GM23338 (cell line): ENCODE results near the gene PECR. TPM values are rescaled to one million over a fixed set of nuclear protein-coding genes. Genes with fewer than 3 reads are reported as not detected.

Source experiments
- ATAC-seq: fragments of 200-7000 bp; cut with Tn5 transposase; 3 replicates; pipeline ENCODE4 v1.9.1; 2020
- DNase-seq: peaks from one replicate; pipeline ENCODE4 v3.0.0-alpha.2; 2015; ENCODE audit warnings: low spot score
- H2AFZ ChIP-seq: fragments of 200-600 bp; sonication (generic); 2 replicates; pipeline ENCODE4 v1.8.0; 2016; ENCODE audit warnings: antibody characterized with exemption, mild to moderate bottlenecking, moderate library complexity
- H3F3A ChIP-seq: fragments of 200-600 bp; sonication (generic); replicated peaks from 2 replicates; pipeline ENCODE4 v1.8.0; 2017; ENCODE audit warnings: antibody characterized with exemption, mixed run types, low read depth
- H3K27ac ChIP-seq: fragments of 200-600 bp; sonication (generic); 2 replicates; pipeline ENCODE4 v1.6.1; 2016; ENCODE audit warnings: low read depth
- H3K27me3 ChIP-seq: fragments of 200-600 bp; sonication (generic); 2 replicates; pipeline ENCODE4 v1.8.0; 2016; ENCODE audit warnings: mild to moderate bottlenecking, mixed run types, moderate library complexity; ENCODE audit not compliant: insufficient read depth
- H3K36me3 ChIP-seq: fragments of 200-600 bp; sonication (generic); 2 replicates; pipeline ENCODE4 v1.8.0; 2016; ENCODE audit warnings: mild to moderate bottlenecking; ENCODE audit not compliant: insufficient read depth
- H3K4me1 ChIP-seq: fragments of 200-600 bp; sonication (generic); 2 replicates; pipeline ENCODE4 v1.8.0; 2016; ENCODE audit warnings: mild to moderate bottlenecking, moderate library complexity; ENCODE audit not compliant: insufficient read depth
- H3K4me2 ChIP-seq: fragments of 200-600 bp; sonication (generic); 2 replicates; pipeline ENCODE4 v1.7.1; 2017; ENCODE audit warnings: mixed run types
- H3K4me3 ChIP-seq: fragments of 200-600 bp; sonication (generic); 2 replicates; pipeline ENCODE4 v1.6.1; 2016; ENCODE audit warnings: mixed run types
- H3K79me2 ChIP-seq: fragments of 200-600 bp; sonication (generic); replicated peaks from 2 replicates; pipeline ENCODE4 v1.8.0; 2017; ENCODE audit warnings: mild to moderate bottlenecking; ENCODE audit not compliant: insufficient read depth
- H3K9me2 ChIP-seq: fragments of 200-600 bp; sonication (generic); 2 replicates; pipeline ENCODE4 v1.8.0; 2017; ENCODE audit not compliant: insufficient read depth
- H4K20me1 ChIP-seq: fragments of 200-600 bp; sonication (generic); replicated peaks from 2 replicates; pipeline ENCODE4 v1.8.0; 2017; ENCODE audit warnings: mild to moderate bottlenecking; ENCODE audit not compliant: insufficient read depth
- H3K27ac Mint-ChIP-seq: 2 replicates; pipeline ENCODE4 v1.8.0; 2020; ENCODE audit warnings: inconsistent platforms, mild to moderate bottlenecking, moderate library complexity, mixed read lengths
- H3K27me3 Mint-ChIP-seq: 3 replicates; pipeline ENCODE4 v1.8.0; 2022; ENCODE audit warnings: low read depth, mild to moderate bottlenecking, moderate library complexity, mixed read lengths, inconsistent platforms; ENCODE audit not compliant: insufficient read depth, poor library complexity
- H3K36me3 Mint-ChIP-seq: 3 replicates; pipeline ENCODE4 v1.8.0; 2021; ENCODE audit warnings: low read depth, mild to moderate bottlenecking, inconsistent platforms, moderate library complexity, mixed read lengths
- H3K4me1 Mint-ChIP-seq: 3 replicates; pipeline ENCODE4 v1.8.0; 2020; ENCODE audit warnings: mild to moderate bottlenecking, inconsistent platforms, mixed read lengths
- H3K4me3 Mint-ChIP-seq: 3 replicates; pipeline ENCODE4 v1.8.0; 2021; ENCODE audit warnings: moderate library complexity, mild to moderate bottlenecking, inconsistent platforms, mixed read lengths
- H3K9me3 Mint-ChIP-seq: 3 replicates; pipeline ENCODE4 v1.8.0; 2020; ENCODE audit warnings: moderate library complexity, mild to moderate bottlenecking, inconsistent platforms, mixed read lengths
- CREB1 ChIP-seq: fragments of 250-450 bp; sonication (Bioruptor Pico); IDR thresholded peaks from 2 replicates; pipeline ENCODE4 v1.5.0; 2020; ENCODE audit warnings: low read depth, mild to moderate bottlenecking, moderate library complexity
- EZH2 ChIP-seq: fragments of 200-600 bp; sonication (generic); IDR thresholded peaks from one replicate; pipeline ENCODE4 v1.8.0; 2017; ENCODE audit warnings: antibody characterized with exemption, mild to moderate bottlenecking, low read depth; ENCODE audit not compliant: unreplicated experiment
- EZH2phosphoT487 ChIP-seq: fragments of 200-600 bp; sonication (generic); IDR thresholded peaks from one replicate; pipeline ENCODE4 v1.8.1; 2018; ENCODE audit warnings: antibody characterized with exemption; ENCODE audit not compliant: unreplicated experiment
- JUNB ChIP-seq: IDR thresholded peaks from one replicate; pipeline ENCODE4 v1.6.1; 2016; ENCODE audit warnings: antibody characterized with exemption; ENCODE audit not compliant: unreplicated experiment
- NANOG ChIP-seq: IDR thresholded peaks from 2 replicates; pipeline ENCODE4 v1.6.1; 2016; ENCODE audit warnings: antibody characterized with exemption, borderline replicate concordance
- POLR2AphosphoS5 ChIP-seq: IDR thresholded peaks from 2 replicates; pipeline ENCODE4 v1.6.1; 2016; ENCODE audit warnings: antibody characterized with exemption, low read depth
- STAT1 ChIP-seq: IDR thresholded peaks from one replicate; pipeline ENCODE4 v1.6.1; 2016; ENCODE audit warnings: antibody characterized with exemption; ENCODE audit not compliant: unreplicated experiment
- ZNF114 ChIP-seq: fragments of 250-450 bp; sonication (Bioruptor Pico); IDR thresholded peaks from 2 replicates; pipeline ENCODE4 v1.5.0; 2020; ENCODE audit warnings: mild to moderate bottlenecking, moderate library complexity
- ZNF331 ChIP-seq: fragments of 250-450 bp; sonication (Bioruptor Pico); IDR thresholded peaks from 2 replicates; pipeline ENCODE4 v1.5.0; 2020; ENCODE audit warnings: low read depth, mild to moderate bottlenecking, moderate library complexity
- ZNF462 ChIP-seq: fragments of 250-450 bp; sonication (Bioruptor Pico); IDR thresholded peaks from 2 replicates; pipeline ENCODE4 v1.5.0; 2020; ENCODE audit warnings: mild to moderate bottlenecking, moderate library complexity
- polyA plus RNA-seq: library from polyadenylated mRNA; unstranded; fragments of >200 nt; fragmentation: Nextera tagmentation; extraction: Ambion mirVana; gene quantifications from 2 replicates; pipeline ENCODE4 v1.2.1, GENCODE V29; 2016
- total RNA-seq: library from RNA; depleted of rRNA; stranded (reverse); fragments of >200 nt; shearing (Covaris generic); gene quantifications from 2 replicates; pipeline ENCODE4 v1.2.3, GENCODE V29; 2014
- TF ChIP-seq, protein P1 (sequence below): IDR thresholded peaks from one replicate; pipeline ENCODE4 v1.6.1; 2018; ENCODE audit warnings: antibody characterized with exemption; ENCODE audit not compliant: unreplicated experiment
- TF ChIP-seq, protein P2 (sequence below), 2 experiments: fragments of 200-600 bp in 1 of 2; sonication (generic) in 1 of 2; conservative IDR thresholded peaks; 2 replicates each; pipeline versions ENCODE4 v1.5.1 to v1.6.1; 2016 to 2017; ENCODE audit warnings: antibody characterized with exemption in 2 of 2, low read depth in 2 of 2, mild to moderate bottlenecking in 2 of 2, moderate library complexity in 1 of 2
- TF ChIP-seq, protein P3 (sequence below): IDR thresholded peaks from 2 replicates; pipeline ENCODE4 v1.6.1; 2016; ENCODE audit warnings: antibody characterized with exemption

The PECR gene
- total and polyA plus RNA-seq, 2 experiments from 2014 or later, result 12.1 to 15.5 TPM

DNA sequence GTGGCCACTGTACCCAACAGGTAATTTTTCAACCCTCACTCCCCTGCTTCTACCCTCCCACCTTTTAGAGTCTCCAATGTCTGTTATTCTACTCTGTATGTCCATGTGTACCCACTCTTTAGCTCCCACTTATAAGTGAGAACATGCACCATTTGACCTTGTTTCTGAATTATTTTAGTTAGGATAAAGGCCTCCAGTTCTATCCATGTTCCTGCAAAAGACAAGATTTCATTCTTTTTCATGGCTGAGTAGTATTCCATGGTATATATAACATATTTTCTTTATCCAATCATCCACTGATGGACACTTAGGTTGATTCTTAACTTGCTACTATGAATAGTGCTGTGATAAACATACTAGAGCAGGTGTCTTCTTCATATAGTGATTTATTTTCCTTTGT, 9.1 kb downstream of the PECR start:
- no peaks in the 10 kb centered on the region; the same call in 2 of the 3 replicates for H3K9me3 Mint-ChIP-seq
- DNase-seq, result no peak

More for the DNA sequence above, 9.1 kb downstream of the PECR start:
- H3K79me2 ChIP-seq, result no peaks in the 10 kb centered on the region; the same call in 1 of the 2 replicates
- H3K4me3 Mint-ChIP-seq, result no peak overlapping the region
- no peaks in the 10 kb centered on the region for H3F3A ChIP-seq
- no peak for TF ChIP-seq CREB1 (CRISPR knock-in tag)
- no peak for TF ChIP-seq EZH2
- no peak for TF ChIP-seq ZNF114 (CRISPR knock-in tag)
- TF ChIP-seq, protein P1, sequence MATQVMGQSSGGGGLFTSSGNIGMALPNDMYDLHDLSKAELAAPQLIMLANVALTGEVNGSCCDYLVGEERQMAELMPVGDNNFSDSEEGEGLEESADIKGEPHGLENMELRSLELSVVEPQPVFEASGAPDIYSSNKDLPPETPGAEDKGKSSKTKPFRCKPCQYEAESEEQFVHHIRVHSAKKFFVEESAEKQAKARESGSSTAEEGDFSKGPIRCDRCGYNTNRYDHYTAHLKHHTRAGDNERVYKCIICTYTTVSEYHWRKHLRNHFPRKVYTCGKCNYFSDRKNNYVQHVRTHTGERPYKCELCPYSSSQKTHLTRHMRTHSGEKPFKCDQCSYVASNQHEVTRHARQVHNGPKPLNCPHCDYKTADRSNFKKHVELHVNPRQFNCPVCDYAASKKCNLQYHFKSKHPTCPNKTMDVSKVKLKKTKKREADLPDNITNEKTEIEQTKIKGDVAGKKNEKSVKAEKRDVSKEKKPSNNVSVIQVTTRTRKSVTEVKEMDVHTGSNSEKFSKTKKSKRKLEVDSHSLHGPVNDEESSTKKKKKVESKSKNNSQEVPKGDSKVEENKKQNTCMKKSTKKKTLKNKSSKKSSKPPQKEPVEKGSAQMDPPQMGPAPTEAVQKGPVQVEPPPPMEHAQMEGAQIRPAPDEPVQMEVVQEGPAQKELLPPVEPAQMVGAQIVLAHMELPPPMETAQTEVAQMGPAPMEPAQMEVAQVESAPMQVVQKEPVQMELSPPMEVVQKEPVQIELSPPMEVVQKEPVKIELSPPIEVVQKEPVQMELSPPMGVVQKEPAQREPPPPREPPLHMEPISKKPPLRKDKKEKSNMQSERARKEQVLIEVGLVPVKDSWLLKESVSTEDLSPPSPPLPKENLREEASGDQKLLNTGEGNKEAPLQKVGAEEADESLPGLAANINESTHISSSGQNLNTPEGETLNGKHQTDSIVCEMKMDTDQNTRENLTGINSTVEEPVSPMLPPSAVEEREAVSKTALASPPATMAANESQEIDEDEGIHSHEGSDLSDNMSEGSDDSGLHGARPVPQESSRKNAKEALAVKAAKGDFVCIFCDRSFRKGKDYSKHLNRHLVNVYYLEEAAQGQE, result no peak
- no peak for TF ChIP-seq POLR2AphosphoS5
- no peak for TF ChIP-seq ZNF331 (CRISPR knock-in tag)
- no peak for TF ChIP-seq ZNF462 (CRISPR knock-in tag)
- TF ChIP-seq, protein P2, sequence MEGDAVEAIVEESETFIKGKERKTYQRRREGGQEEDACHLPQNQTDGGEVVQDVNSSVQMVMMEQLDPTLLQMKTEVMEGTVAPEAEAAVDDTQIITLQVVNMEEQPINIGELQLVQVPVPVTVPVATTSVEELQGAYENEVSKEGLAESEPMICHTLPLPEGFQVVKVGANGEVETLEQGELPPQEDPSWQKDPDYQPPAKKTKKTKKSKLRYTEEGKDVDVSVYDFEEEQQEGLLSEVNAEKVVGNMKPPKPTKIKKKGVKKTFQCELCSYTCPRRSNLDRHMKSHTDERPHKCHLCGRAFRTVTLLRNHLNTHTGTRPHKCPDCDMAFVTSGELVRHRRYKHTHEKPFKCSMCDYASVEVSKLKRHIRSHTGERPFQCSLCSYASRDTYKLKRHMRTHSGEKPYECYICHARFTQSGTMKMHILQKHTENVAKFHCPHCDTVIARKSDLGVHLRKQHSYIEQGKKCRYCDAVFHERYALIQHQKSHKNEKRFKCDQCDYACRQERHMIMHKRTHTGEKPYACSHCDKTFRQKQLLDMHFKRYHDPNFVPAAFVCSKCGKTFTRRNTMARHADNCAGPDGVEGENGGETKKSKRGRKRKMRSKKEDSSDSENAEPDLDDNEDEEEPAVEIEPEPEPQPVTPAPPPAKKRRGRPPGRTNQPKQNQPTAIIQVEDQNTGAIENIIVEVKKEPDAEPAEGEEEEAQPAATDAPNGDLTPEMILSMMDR (conservative IDR thresholded peaks at IDR 0.05; ENCODE audit: low read depth in 2 of 2), result no peak
- no peak for TF ChIP-seq JUNB
- TF ChIP-seq STAT1, result no peak
- TF ChIP-seq NANOG, result no peak
- TF ChIP-seq, protein P3, sequence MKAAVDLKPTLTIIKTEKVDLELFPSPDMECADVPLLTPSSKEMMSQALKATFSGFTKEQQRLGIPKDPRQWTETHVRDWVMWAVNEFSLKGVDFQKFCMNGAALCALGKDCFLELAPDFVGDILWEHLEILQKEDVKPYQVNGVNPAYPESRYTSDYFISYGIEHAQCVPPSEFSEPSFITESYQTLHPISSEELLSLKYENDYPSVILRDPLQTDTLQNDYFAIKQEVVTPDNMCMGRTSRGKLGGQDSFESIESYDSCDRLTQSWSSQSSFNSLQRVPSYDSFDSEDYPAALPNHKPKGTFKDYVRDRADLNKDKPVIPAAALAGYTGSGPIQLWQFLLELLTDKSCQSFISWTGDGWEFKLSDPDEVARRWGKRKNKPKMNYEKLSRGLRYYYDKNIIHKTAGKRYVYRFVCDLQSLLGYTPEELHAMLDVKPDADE, result no peak
- TF ChIP-seq EZH2phosphoT487, result no peak
- H3K9me2 ChIP-seq, result no peaks in the 10 kb centered on the region
- no peak overlapping the region for H3K27ac Mint-ChIP-seq
- no peak overlapping the region for H3K27ac ChIP-seq
- peaks cover 8% of the 10 kb centered on the region for H4K20me1 ChIP-seq
- H3K27me3 ChIP-seq, result no peaks in the 10 kb centered on the region
- H3K36me3 Mint-ChIP-seq, result no peaks in the 10 kb centered on the region
- ATAC-seq, result no peak
- H3K4me1 Mint-ChIP-seq, result no peaks in the 10 kb centered on the region
- no peak overlapping the region for H2AFZ ChIP-seq
- H3K4me2 ChIP-seq, result no peak overlapping the region
- no peaks in the 10 kb centered on the region for H3K4me1 ChIP-seq
- no peak overlapping the region for H3K4me3 ChIP-seq
- 0 out of 2 replicates have a peak, but pooled peaks cover 3% of the 10 kb centered on the region for H3K36me3 ChIP-seq
- no peaks in the 10 kb centered on the region for H3K27me3 Mint-ChIP-seq
